NCI-H2081 (cell line): Measurements from ENCODE around the gene TOP1.
"Not testable (repeated sequence)": the region's sequence is repeated elsewhere in the genome, so short reads cannot be mapped to it uniquely, and the experiment has no call there.

Experiments used
- DNase-seq, 2 experiments: peaks; one replicate each; lab custom pipeline; 2025; lab: John Stamatoyannopoulos, UW

TOP1 gene

GRCh38 chr20:41131594-41132387, 103.2 kb downstream of the TOP1 start:
- no peak for DNase-seq

GRCh38 chr20:41132388-41132775, 103.8 kb downstream of the TOP1 start:
- not testable (repeated sequence) for DNase-seq

- no peak for DNase-seq
These were observed 105.2 kb downstream of the TOP1 start for GRCh38 chr20:41133709-41134361.

GRCh38 chr20:41134362-41135186, 106.0 kb downstream of the TOP1 start:
- no peak for DNase-seq

- peak; percentile 4 to 17 for DNase-seq
These were observed 106.7 kb downstream of the TOP1 start for GRCh38 chr20:41135187-41135887.

GRCh38 chr20:41135888-41136679, 107.5 kb downstream of the TOP1 start:
- DNase-seq = no peak

- DNase-seq = peak; percentile 84 to 85
These were observed 108.3 kb downstream of the TOP1 start, which contains the start of gene PLCG1 for GRCh38 chr20:41136680-41137613. Gene PLCG1 (plus strand): TSS chr20:41137543. CDS start chr20:41137642, 99 bp downstream.

- peak; percentile 62 to 63 for DNase-seq
These were observed 109.2 kb downstream of the TOP1 start for GRCh38 chr20:41137614-41138474.

GRCh38 chr20:41138475-41139226, 110.0 kb downstream of the TOP1 start:
- DNase-seq = no peak

GRCh38 chr20:41139227-41140093, 110.8 kb downstream of the TOP1 start:
- DNase-seq = no peak

- no peak for DNase-seq
These were observed 111.9 kb downstream of the TOP1 start for GRCh38 chr20:41140226-41141133.

GRCh38 chr20:41141153-41141815, 112.7 kb downstream of the TOP1 start:
- no peak for DNase-seq

- DNase-seq = no peak
These were observed 113.6 kb downstream of the TOP1 start for GRCh38 chr20:41142245-41142644.

GRCh38 chr20:41142919-41143318, 114.3 kb downstream of the TOP1 start:
- DNase-seq = no peak

- no peak for DNase-seq
These were observed 114.7 kb downstream of the TOP1 start for GRCh38 chr20:41143354-41143753.

GRCh38 chr20:41145317-41145716, 116.7 kb downstream of the TOP1 start:
- DNase-seq = no peak
